ENCODE results near the gene TRAM2. TPM values are rescaled to one million over a fixed set of nuclear protein-coding genes. Genes with fewer than 3 reads are reported as not detected.

TRAM2 gene
- total and polyA plus RNA-seq, 2 of the 4 experiments (the other 2 are of a cell fraction): 77.2 to 95.7 TPM

- H3K36me3 ChIP-seq (ENCODE audit: control insufficient read depth, insufficient read depth, low read length): peaks cover 9% of the 10 kb centered on the region; the same call in 1 of the 2 replicates
- peak overlapping the region; percentile 8; the same call in 1 of the 2 replicates for H4K5ac ChIP-seq (ENCODE audit: low read depth, low read length)
- H4K8ac ChIP-seq (ENCODE audit: low read depth in 2 of 2, low read length in 2 of 2): peak overlapping the region; percentile 69 to 88; a peak in 2 of 4 replicates
- H3K27ac ChIP-seq (ENCODE audit: insufficient read depth, low read length): peak overlapping the region; percentile 42
- H3K4me3 ChIP-seq (ENCODE audit: insufficient read depth, low read depth, low read length): no peak overlapping the region
- no peak for TF ChIP-seq CHD1 (IDR thresholded peaks at IDR 0.05; ENCODE audit: low read depth, low read length)
- no peak for TF ChIP-seq BHLHE40 (IDR thresholded peaks at IDR 0.05; ENCODE audit: low read depth, low read length)
- no peak for TF ChIP-seq MAZ (IDR thresholded peaks at IDR 0.05; ENCODE audit: borderline replicate concordance, low read depth, low read length)
- no peak for TF ChIP-seq USF2 (IDR thresholded peaks at IDR 0.05; ENCODE audit: low read depth, low read length)
- no peak for TF ChIP-seq RAD21 (IDR thresholded peaks at IDR 0.05; ENCODE audit: low read length)
- no peak for TF ChIP-seq ELK1 (IDR thresholded peaks at IDR 0.05; ENCODE audit: borderline replicate concordance, low read depth, low read length)
- no peak for TF ChIP-seq MAFK (IDR thresholded peaks at IDR 0.05; ENCODE audit: low read depth, low read length)
- TF ChIP-seq CTCF (conservative IDR thresholded peaks at IDR 0.05; ENCODE audit: low read depth, low read length): no peak
- no peak for TF ChIP-seq MXI1 (IDR thresholded peaks at IDR 0.05; ENCODE audit: borderline replicate concordance, low read depth, low read length)
- TF ChIP-seq RFX5 (IDR thresholded peaks at IDR 0.05; ENCODE audit: low read depth, low read length): no peak
- no peak for TF ChIP-seq RCOR1 (IDR thresholded peaks at IDR 0.05; ENCODE audit: insufficient replicate concordance, low read length)
- no peak for TF ChIP-seq CEBPB (IDR thresholded peaks at IDR 0.05; ENCODE audit: low read depth, low read length)
- no peak for TF ChIP-seq SMC3 (IDR thresholded peaks at IDR 0.05; ENCODE audit: low read depth, low read length)
- no peak overlapping the region for H3K56ac ChIP-seq (ENCODE audit: extremely low read depth, insufficient read depth, low read length)
- CTCF ChIA-PET: interaction anchor here (1.1 kb wide), 1 partner anchor 11 kb away, joined by 3 read pairs; no protein-coding TSS in a partner anchor
- peak overlapping the region; percentile 63; the same call in 1 of the 3 replicates for H2BK15ac ChIP-seq (ENCODE audit: low read depth, low read length)
- H3K4me2 ChIP-seq (ENCODE audit: low read depth, low read length): no peak overlapping the region
- DNase-seq: no peak
- peak overlapping the region; percentile 98 for H3K4ac ChIP-seq (ENCODE audit: low read depth, low read length)
- H2AK5ac ChIP-seq (ENCODE audit: low read depth, low read length): peak overlapping the region; percentile 90; the same call in 1 of the 2 replicates
- intact Hi-C loops (cut with micrococcal nuclease): no loop called here
- H2AFZ ChIP-seq (replicated peaks; ENCODE audit: low read length, poor library complexity): no peak overlapping the region
- peak overlapping the region; percentile 8 for H3K14ac ChIP-seq (replicated peaks; ENCODE audit: low read depth, low read length)
- H3K79me1 ChIP-seq (ENCODE audit: low read depth in 1 of 2, low read length in 2 of 2): peaks cover 35 to 91% of the 10 kb centered on the region in 2 experiments; a peak in 3 of 4 replicates
- H4K20me1 ChIP-seq (ENCODE audit: insufficient read depth, low read length): peaks cover 31% of the 10 kb centered on the region
- no peaks in the 10 kb centered on the region for H3K9me3 ChIP-seq (ENCODE audit: control insufficient read depth, insufficient read depth, low read length)
- peak overlapping the region; percentile 97 for H3K23ac ChIP-seq (ENCODE audit: low read depth, low read length)
- H3K9me1 ChIP-seq (ENCODE audit: insufficient read depth, low read length): peaks cover 59% of the 10 kb centered on the region
- H3K27me3 ChIP-seq (ENCODE audit: control insufficient read depth, insufficient read depth, low read length): no peaks in the 10 kb centered on the region
- H2BK120ac ChIP-seq (ENCODE audit: low read depth, low read length): peak overlapping the region; percentile 97
- peak overlapping the region; percentile 97 for H2BK5ac ChIP-seq (ENCODE audit: low read depth, low read length, poor library complexity, severe bottlenecking)
- H4K91ac ChIP-seq (ENCODE audit: insufficient read depth, low read depth, low read length): peak overlapping the region; percentile 90
- H3K9ac ChIP-seq (ENCODE audit: low read depth, low read length): peak overlapping the region; percentile 31; the same call in 1 of the 2 replicates
- ATAC-seq (ENCODE audit: low read depth): no peak
- 80% methylated on average over 1 of the region's 3 CpGs; no CpG with 5 or more reads in 1 of the 2 experiments for WGBS, 2 experiments (ENCODE audit: extremely low coverage in 2 of 2, insufficient read length in 1 of 2)
- H3K4me1 ChIP-seq (ENCODE audit: control insufficient read depth, insufficient read depth, low read length): peaks cover 66% of the 10 kb centered on the region
- peak overlapping the region; percentile 55; the same call in 1 of the 2 replicates for H3K18ac ChIP-seq (ENCODE audit: low read depth, low read length)
- in situ Hi-C loops (cut with MboI; ENCODE audit: low sequenced_read_pairs): no loop called here
- POLR2A ChIA-PET (ENCODE audit: unreplicated experiment): no interaction called here
- H2BK20ac ChIP-seq (ENCODE audit: low read depth, low read length): peak overlapping the region; percentile 64
- no TSS peak for BruUV-seq (replicated peaks)
- dilution Hi-C loops (cut with HindIII; ENCODE audit: low sequenced_read_pairs, unreplicated experiment): no loop called here
- H2AK9ac ChIP-seq (replicated peaks; ENCODE audit: low read depth, low read length, poor library complexity): peak overlapping the region; percentile 66
Measured at GRCh38 chr6:52546678-52547077, 30.2 kb downstream of the TRAM2 start.

All from IMR-90 (cell line).